HG03135 (cell line): ENCODE data around the gene SLC39A11.
"Not testable (repeated sequence)": the region's sequence is repeated elsewhere in the genome, so short reads cannot be mapped to it uniquely, and the experiment has no call there.

ENCODE experiments used
- ATAC-seq: cut with Tn5 transposase; IDR thresholded peaks from one replicate; pipeline ENCODE4 v1.9.1; 2021; ENCODE audit warnings: mild to moderate bottlenecking, moderate library complexity; ENCODE audit not compliant: unreplicated experiment

The SLC39A11 gene

GRCh38 chr17:72928454-72929136, 163.9 kb downstream of the SLC39A11 start:
- no peak for ATAC-seq

GRCh38 chr17:72927760-72928159, 164.7 kb downstream of the SLC39A11 start:
- no peak for ATAC-seq

DNA sequence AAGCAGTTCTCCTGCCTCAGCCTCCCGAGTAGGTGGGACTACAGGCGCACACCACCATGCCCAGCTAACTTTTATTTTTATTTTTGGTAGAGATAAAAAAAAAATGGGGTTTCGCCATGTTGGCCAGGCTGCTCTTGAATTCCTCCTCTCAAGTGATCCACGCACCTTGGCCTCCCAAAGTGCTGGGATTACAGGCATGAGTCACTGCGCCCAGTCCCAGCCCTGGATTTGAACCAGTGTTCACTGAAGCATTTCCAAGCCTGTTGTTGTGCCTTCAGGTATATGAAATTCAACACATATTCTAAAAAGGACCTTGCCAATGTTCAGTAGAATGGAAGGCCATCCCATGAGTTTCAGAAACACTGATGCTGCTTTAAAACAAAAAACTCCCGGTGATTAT, 165.3 kb downstream of the SLC39A11 start:
- no peak for ATAC-seq

GRCh38 chr17:72926171-72926570, 166.3 kb downstream of the SLC39A11 start:
- no peak for ATAC-seq

DNA sequence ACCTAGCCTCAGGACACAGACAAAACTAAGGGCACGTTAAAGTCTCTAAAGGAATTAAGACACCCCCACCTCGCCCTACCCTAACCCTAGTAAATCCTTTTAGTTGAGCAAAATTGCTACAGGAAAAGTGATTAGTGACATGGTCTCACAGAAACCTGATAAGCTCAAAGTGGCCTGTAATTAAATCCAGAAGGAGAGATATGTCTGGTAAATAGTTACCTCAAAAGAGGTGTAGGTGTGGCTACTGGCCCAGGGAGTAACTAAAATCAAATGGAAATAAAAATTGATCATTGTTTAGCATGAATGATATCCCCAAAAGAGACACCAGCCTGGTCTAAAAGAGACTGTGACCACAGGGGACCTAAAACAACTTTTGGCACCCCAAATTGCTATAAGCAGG, 168.3 kb downstream of the SLC39A11 start:
- no peak for ATAC-seq

- no peak for ATAC-seq
Measured at GRCh38 chr17:72922219-72922618, 170.3 kb downstream of the SLC39A11 start.

DNA sequence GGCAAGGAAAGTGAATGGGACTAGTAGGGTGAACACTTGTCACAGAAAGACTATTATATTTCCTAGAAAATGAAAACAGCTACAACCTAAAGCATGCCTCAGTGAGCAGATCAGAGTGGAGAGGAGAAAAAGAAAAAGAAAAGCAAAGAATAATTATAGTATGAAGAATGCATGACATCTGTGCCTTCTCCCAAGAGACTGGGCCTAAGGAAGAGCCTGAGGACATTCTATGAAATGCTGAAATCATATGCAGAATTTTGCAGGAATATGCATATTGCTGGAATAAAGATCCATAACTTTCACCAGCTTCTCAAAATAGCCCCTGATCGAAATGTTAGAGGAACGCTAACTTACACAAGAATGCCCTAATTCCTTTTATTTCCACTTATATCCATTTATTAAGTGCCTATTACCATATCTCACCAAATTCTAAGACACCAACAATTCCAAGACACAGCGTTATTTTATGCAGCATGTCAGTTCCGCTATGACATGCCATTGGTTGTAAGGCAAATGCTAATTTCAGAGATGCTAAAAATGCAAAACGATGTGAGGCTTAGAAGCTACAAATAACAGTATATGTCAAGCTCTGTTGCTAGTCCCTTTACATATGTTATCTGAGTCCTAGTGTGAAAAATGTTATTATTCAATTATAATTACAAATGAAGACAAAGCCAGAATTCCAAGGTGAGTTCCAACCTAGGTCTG, 171.0 kb downstream of the SLC39A11 start:
- no peak for ATAC-seq

DNA sequence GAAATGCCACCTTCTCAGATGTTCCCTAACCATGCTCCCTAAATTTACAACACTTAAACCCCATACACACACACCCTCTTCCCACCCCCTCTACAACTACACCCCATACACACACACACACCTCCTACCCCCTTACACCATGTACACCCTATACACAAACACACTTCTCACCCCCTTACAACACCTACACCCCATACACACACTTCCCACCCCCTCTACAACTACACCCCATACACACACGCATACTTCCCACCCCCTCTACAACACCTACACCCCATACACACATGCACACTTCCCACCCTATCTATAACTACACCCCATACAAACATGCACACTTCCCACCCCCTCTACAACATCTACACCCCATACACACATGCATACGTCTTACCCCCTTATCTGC, 172.0 kb downstream of the SLC39A11 start:
- no peak for ATAC-seq

- no peak for ATAC-seq
Measured at GRCh38 chr17:72916991-72917390, 175.5 kb downstream of the SLC39A11 start.

DNA sequence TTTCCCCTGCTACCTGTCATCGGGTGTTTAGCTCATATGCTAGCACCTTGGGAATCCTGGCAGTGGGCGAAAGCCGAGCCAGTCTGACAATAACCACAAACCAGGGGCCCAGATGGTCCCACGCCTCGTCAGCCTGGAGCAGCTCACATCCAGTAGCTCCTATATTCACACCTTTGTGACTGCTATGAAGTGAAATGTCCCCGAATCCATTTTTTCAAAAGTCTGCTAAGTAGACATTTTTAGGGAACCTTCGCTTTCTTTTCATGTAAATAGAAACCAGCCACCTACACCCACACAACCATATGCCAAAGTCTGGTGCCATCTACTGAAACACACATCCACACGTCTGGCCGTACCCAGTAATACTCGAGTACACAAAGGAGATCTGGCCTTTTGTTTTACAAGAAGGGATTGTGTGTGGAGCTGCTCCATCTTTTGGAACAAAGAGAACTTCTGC, 176.8 kb downstream of the SLC39A11 start:
- ATAC-seq: no peak

GRCh38 chr17:72913142-72913682, 179.3 kb downstream of the SLC39A11 start:
- no peak for ATAC-seq

- no peak for ATAC-seq
Measured at GRCh38 chr17:72906306-72906705, 186.2 kb downstream of the SLC39A11 start.

DNA sequence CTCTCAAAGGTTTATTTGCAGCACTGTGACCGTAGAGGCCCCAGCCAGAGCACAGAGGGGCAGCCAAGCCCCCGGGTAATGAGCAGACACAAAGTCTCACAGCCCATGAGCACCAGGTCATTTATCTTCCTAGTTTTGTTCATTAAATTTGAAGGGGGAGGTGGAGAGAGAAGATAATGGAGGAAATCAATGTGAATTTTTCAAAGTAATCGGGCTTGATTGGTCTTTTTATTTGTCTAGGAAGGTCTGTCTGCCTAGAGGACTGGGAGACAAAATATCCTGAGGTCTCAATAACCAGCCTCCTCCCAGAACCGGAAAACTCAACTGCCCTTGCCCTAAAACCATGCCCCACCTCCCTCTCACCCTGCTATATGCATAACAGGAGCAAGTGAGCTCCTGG, 189.0 kb downstream of the SLC39A11 start:
- ATAC-seq: no peak

DNA sequence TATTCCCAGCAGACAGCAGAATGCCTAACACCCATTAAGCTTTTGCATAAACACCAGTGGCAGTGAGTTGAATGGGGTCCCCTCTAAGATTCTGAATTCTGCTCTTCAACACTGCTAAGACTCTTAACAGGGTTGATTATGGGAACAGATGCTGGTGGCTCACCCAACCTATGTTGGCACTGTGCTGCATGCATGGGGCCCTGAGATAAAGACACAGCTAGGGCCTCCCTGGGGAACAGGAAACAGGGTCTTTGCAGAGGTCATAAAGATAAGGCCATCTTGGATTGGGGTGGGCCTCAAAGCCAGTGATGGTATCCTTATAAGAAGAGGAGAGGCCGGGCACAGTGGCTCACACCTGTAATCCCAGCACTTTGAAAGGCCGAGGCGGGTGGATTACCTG, 190.8 kb downstream of the SLC39A11 start:
- ATAC-seq: no peak

DNA sequence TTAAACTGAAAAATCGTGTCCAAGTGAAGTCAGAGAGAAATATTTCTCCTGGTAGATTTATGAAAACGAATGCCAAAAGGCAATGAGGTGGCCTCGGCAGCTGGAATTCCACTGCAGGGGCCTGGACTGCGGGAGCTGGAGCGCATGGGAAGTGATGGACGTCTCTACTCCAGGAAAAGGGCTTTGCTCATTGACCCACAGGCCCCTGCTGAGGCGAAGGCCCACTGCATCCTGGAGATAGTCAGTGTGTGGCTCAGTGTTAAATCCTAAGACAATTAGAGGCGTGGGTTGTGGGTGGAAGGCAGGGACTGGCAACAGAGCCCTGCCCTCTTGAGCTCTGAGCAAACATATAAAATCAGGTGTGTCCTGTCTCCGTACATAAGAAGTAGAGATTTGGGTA, 191.4 kb downstream of the SLC39A11 start:
- ATAC-seq: no peak

- no peak for ATAC-seq
Measured at GRCh38 chr17:72900654-72900971, 191.9 kb downstream of the SLC39A11 start.

- no peak for ATAC-seq
Measured at GRCh38 chr17:72898725-72899124, 193.8 kb downstream of the SLC39A11 start.

DNA sequence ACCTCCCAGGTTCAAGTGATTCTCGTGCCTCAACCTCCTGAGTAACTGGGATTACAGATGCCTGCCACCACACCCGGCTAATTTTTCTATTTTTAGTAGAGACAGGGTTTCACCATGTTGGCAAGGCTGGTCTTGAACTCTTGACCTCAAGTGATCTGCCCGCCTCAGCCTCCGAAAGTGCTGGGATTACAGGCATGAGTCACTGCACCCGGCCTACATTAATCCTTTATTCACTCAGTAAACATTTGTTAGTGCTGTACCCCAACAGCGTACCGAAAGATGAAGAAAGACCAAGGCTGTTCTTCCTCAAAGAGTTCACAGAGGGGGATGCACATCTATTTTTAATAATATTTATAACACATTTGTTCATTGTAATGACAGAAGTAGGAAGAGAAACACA, 196.2 kb downstream of the SLC39A11 start:
- ATAC-seq: not testable (repeated sequence)

DNA sequence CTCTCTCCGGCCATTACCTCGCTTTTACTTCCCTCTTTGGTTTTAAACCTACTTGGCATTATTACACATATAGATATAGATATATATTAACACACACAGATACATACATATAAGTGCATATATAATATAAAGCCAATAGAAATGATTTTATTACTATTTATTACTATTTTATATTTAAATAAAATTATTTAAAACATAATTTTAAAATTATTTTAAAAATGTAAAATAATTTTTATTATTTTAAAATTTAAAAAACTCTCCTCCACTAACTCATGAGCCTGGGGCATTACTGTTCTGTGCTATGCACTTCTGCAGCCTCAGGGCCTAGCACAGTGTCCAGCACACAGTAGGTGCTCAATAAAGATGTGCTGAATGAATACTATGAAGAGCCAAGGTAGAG, 200.9 kb downstream of the SLC39A11 start:
- no peak for ATAC-seq

DNA sequence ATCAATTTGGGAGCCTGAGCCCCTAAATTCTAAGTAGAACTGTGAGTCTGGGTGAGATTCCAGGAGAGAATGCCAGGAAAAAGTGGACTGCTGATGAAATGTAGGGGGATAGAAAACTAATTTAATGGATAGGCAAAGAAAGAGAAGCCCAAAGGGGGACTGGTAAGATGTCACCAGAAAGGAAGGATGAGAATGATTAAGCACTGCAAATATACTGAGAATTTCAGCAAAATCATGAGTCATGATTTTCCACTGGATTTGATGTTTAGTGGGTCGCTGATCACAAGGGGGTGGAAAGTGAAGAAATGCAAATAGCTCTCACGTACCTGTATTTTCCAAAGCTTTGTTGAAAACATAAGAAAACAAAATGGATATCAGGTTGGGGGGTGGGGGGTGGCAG, 201.8 kb downstream of the SLC39A11 start:
- ATAC-seq: no peak

- ATAC-seq: no peak
Measured at GRCh38 chr17:72887917-72888316, 204.6 kb downstream of the SLC39A11 start.

GRCh38 chr17:72887322-72887721, 205.2 kb downstream of the SLC39A11 start:
- ATAC-seq: no peak
